Hematopoietic multipotent progenitor cell treated with erythropoietin and hydrocortisone succinate and interleukin-3 and kit ligand, for 8 days (in vitro differentiated cells): ENCODE measurements around the gene FERMT1.
A peak's percentile ranks its signal among the peaks of the same experiment; 100 is the strongest.

Experiments used
- DNase-seq: peaks from one replicate; pipeline ENCODE4 v3.0.0-alpha.2; 2015

FERMT1 gene

GRCh38 chr20:6122873-6123648 lies at the start of gene FERMT1:
Gene FERMT1, minus strand, starts transcription at chr20:6123030. Its CDS starts 3,476 bp downstream, at chr20:6119554.
- DNase-seq = peak; percentile 29

- no peak for DNase-seq
Observed at GRCh38 chr20:6169251-6169650, 46.4 kb upstream of the FERMT1 start.

GRCh38 chr20:6168204-6168603 lies 45.4 kb upstream of the FERMT1 start:
- DNase-seq = no peak

DNA sequence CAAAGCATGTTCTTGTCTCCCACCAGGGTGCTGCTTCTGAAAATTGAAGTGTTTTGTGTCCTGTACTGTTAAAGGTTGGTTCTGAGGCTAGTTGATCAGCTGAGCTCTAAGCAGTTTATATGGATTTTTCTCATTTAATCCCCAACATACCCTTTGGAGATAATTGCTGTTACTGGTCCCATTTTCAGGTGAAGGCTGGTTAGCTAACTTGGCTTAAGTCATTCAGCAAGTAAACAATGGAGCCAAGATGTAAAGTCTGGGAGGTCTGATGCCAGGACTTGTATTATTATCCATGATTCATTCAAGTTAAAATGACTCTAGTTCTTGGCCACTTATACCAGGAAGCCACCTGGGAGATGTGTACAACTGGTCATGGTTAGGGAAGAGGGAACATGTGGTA lies 42.5 kb upstream of the FERMT1 start:
- no peak for DNase-seq

DNA sequence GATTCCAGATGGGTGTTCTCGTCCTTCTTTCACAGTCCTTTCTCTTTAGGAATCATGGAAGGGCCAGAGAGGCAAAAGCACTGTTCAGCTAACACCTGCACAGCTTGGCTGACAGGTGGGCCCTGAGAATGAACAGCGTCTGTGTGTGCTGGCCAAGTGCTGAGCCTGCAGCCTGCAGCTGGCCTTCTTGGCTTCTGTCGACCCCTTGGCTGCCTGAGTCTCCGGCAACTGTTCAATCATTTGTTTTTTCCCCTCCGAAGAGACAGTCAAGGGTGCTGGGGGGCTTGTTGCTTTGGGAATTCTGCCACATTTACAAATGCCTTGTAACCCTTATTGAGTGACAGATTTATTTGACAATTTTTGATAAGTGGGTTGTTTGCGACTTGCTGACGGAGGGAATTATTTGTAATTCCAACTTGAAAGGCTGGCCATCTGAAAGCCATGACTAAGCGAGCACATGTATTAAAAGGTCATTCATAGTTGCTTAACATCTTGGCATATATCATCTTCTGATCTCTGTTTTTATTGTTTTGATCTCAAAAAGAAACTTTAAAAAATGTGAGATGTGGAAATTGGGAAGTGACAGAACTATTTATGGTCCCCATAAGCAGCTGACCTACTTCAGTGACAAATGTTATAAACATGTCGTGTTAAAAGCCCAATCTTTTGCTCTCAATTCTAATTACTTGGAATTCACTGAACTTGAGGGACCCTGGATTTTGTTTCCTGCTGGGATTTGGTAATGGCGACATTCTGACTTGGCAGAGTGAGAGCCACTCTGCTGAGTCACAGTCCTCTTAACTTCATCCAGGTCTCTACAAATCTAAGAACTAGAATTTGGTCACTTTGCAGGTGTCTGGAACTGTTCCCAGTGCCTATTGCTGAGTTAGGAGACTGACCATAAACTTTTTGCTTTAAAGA lies 41.9 kb upstream of the FERMT1 start:
- DNase-seq = no peak

DNA sequence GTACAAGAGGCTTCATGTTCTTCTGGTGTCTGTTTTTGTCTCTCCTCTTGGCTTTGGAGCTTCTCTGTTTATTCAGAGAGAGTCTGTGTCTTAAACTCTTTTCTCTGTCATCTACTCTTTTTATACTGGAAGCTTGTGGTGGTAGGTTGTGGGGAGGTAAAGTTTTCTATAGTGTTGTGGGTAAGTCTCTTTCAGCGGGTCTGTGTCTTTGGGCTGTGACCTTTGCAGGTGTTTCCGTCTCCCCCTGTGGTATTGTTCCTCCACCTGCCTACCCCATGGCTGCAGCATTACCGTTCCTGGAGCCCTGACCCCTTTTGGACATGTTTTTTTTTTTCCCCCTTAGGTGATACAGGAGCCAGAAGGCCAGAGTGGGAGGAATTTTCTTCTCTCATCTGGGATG lies 37.9 kb upstream of the FERMT1 start:
- no peak for DNase-seq

DNA sequence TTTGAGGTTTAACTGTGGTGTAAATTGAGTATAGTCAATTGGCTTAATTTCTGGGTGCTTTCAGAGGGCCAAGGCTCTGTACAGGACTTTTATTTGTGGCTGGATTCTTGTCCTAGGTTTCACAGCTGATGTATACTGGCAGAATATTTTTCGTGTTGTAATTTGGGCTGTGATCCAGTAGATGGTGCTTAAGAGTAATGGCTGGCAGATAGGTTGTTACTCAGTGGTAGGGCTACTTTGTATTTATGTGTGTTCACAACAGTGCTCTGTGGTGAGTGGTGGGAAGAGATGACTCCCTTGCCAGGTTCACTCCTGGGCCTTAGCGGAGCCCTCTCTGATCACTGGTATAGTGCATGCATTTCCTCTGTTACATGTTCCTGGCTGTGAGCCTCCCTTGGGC lies 34.5 kb upstream of the FERMT1 start:
- DNase-seq = peak; percentile 12

GRCh38 chr20:6152777-6153176 lies 29.9 kb upstream of the FERMT1 start:
- DNase-seq = no peak

- no peak for DNase-seq
Observed at GRCh38 chr20:6148073-6148472, 25.2 kb upstream of the FERMT1 start.

- peak; percentile 69 for DNase-seq
Observed at GRCh38 chr20:6142348-6142993, 19.6 kb upstream of the FERMT1 start.

GRCh38 chr20:6140947-6141346 lies 18.1 kb upstream of the FERMT1 start:
- DNase-seq = peak; percentile 9

GRCh38 chr20:6135347-6135746 lies 12.5 kb upstream of the FERMT1 start:
- DNase-seq = no peak

DNA sequence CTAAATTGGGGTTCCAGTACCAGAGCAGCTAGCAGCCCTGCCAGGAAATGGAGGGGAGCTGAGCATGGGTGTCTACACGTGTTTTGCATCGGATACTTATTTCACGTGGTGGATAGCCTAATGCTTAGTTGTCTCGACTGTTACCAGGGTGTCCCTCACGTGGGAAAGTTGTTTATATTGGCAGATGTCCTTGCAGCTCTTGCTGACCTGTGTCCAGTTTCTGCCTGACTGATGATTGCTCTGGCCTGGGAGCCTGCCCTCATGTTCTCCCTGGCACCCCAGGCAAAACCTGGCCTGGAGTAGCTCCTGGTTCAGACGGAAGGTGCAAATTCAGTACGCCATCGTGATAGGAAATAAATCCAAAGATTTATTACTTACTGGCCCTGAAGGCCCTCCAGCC lies 11.8 kb upstream of the FERMT1 start:
- DNase-seq = no peak

GRCh38 chr20:6130045-6130444 lies 7.2 kb upstream of the FERMT1 start:
- no peak for DNase-seq

DNA sequence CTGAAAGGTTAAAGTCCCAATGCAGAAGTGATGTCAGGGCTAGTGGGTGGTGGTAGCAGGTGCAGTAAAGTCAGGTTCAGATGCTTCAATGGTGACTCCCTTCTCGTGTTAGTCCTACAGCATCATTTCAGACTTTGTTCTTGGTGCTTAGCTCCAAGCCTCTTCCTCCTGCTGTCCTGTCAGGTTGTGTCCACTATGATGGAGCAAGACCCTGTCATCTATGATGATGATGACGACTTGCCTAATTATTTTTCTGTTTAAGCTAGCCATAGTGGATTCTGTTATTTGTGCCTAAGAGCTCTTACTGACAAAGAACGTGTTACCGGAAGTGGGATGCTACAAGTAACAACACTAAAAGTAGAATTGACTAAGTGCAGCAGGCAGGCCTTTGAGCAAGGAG lies 5.0 kb upstream of the FERMT1 start:
- DNase-seq = no peak

DNA sequence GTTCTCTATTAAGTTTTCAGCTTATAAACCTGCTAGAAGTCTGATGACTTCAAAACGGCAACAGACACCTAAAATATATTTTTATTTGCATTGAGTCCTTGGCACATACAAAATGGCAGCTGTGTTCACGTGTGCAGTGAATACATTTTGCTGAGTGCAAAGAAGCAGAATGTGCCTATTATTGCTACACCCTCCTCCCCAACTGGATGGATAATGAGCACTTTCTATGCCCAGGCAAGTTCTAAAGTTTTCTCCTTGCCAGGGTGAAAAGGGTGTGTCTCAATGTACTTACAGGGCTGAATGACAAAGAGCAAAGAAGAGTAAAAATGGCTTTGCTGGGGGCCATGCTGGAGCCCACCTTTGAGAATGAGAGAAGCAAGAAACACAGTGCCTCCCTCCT lies 4.0 kb upstream of the FERMT1 start:
- no peak for DNase-seq

GRCh38 chr20:6123649-6124014 lies 802 bp upstream of the FERMT1 start:
- DNase-seq = no peak

- DNase-seq = no peak
Observed at GRCh38 chr20:6122111-6122872, 538 bp downstream of the FERMT1 start.

DNA sequence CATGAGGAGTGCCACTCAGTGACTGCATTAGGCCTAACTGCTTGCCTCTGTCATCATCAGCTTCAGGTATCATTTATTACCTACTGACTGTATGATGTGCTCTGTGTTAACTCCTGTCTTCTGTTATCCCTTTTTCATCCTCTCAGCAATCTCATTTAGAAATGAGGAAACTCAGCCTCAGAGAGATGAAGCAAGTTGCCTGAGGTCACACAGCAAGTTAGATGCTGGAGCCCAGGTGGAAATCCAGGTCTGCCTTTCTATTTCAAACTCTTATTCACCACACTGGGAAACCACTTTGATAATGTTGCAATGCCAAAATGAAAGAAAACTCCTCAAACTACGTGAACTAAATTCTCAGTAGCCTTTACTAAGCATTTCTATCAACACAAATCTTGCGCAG lies 1.3 kb downstream of the FERMT1 start:
- no peak for DNase-seq

DNA sequence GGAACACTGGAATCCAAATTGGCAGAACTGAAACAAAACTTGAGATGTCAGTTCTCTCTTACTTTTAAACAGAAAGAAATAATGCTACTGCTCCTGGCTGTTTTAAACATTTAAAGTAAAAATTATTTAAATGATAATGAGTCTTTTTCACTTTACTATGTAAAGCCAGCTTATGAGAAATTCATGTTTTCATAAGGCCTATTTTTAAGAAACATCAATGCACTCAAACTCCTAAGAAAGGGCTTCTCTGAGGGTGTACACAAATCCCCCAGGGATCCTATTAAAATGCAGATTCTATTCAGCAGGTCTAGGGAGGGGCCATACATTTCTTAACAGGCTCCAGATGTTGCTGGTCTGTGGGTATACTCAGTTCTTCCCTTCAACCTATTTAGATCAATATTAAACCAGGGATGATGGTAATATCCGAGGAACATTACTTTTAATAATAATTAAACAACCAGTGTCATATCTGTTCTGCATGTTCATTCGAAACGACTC lies 2.3 kb downstream of the FERMT1 start:
- no peak for DNase-seq

DNA sequence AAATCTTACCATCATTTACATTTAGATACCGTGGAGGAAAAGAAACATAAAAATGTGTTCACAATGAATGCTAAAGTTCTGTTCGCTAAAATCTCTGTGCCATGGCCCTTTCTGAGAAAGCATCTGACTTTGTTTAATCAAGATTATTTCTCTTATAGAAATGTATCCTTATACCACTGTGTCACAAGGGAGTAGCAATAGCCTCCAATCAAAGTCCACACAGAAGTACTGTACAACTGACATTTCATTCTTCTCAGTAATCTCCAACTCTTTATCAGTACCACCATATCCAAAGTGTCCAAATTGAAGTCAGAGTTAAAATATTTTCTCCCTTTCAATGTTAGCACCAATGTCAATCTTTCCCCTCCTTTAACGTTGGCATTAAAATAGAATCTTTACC lies 6.1 kb downstream of the FERMT1 start:
- no peak for DNase-seq

DNA sequence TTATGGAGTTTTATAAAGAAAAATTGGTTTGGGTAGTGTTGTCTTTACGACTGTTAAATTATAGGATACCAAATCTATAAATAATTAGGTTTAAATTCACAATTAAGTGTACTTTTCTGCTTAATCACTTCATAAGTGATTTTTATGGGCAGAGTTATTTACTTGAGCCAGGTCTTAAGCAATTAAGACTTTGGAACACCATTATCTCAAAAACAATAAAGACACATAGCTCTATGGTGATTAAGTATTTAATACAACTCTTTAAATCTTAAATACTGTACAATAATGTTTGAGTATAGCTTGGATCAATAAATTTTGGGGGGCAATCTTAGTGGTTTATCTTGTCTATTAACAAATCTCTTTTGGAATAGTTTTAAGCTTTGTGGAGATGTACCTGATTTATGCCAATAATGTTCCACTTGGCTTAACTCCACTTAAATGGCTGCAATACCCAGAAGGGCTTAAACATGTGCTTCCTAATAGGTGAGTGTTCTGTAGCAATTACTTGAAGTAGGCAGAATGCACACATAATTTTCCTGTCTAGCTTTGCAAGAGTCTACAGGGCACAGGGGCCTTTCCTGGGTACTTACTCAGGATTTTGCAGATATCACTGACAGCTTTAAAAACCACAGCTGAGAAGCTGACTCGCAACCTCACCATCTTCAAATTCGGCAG lies 7.5 kb downstream of the FERMT1 start:
- DNase-seq = no peak
